Heart right ventricle (tissue), 16 donors: Measurements from ENCODE around the gene POLG2. TPM values are rescaled to one million over a fixed set of nuclear protein-coding genes. Genes with fewer than 3 reads are reported as not detected.
"Not testable (repeated sequence)": the region's sequence is repeated elsewhere in the genome, so short reads cannot be mapped to it uniquely, and the experiment has no call there.

ENCODE experiments used
- ATAC-seq, 8 donors: fragments of 200-7000 bp; cut with Tn5 transposase; one replicate each; pipeline ENCODE4 v1.9.1; 2020; ENCODE audit warnings: mild to moderate bottlenecking in 8 of 8, moderate library complexity in 8 of 8, moderate number of reproducible peaks in 1 of 8
- DNase-seq, 2 donors: peaks; one replicate each; pipeline ENCODE4 v3.0.0-alpha.2; 2020
- H3K27ac ChIP-seq, 10 donors: fragments of 200-600 bp; sonication (generic) in 2 of 10; one replicate each; pipeline versions ENCODE4 v1.5.0 to v1.8.0; 2020 to 2022; ENCODE audit warnings: mild to moderate bottlenecking in 3 of 10
- H3K27me3 ChIP-seq, 7 donors: fragments of 200-600 bp; one replicate each; pipeline ENCODE4 v1.8.0; 2021 to 2022; ENCODE audit warnings: mild to moderate bottlenecking in 2 of 7
- H3K36me3 ChIP-seq, 9 donors: fragments of 200-600 bp; sonication (generic) in 1 of 9; one replicate each; pipeline versions ENCODE4 v1.5.0 to v1.8.0; 2020 to 2022; ENCODE audit warnings: mild to moderate bottlenecking in 2 of 9
- H3K4me1 ChIP-seq, 9 donors: fragments of 200-600 bp; sonication (generic) in 1 of 9; one replicate each; pipeline versions ENCODE4 v1.5.0 to v1.8.0; 2020 to 2022; ENCODE audit warnings: mild to moderate bottlenecking in 4 of 9
- H3K4me3 ChIP-seq, 10 donors: fragments of 200-600 bp; sonication (generic) in 2 of 10; one replicate each; pipeline versions ENCODE4 v1.5.0 to v1.8.0; 2020 to 2022; ENCODE audit warnings: mild to moderate bottlenecking in 7 of 10, moderate library complexity in 2 of 10
- H3K9me3 ChIP-seq, 11 donors: fragments of 200-600 bp in 10 of 11; sonication (generic) in 2 of 11; one replicate each; pipeline versions ENCODE4 v1.5.0 to v1.8.0; 2013 to 2022; ENCODE audit warnings: mild to moderate bottlenecking in 2 of 11, control low read depth in 1 of 11, moderate library complexity in 1 of 11
- CTCF ChIP-seq, 9 donors: fragments of 200-600 bp; sonication (generic) in 2 of 9; IDR thresholded peaks; one replicate each; pipeline versions ENCODE4 v1.5.0 to v1.8.0; 2021 to 2022; ENCODE audit warnings: antibody characterized with exemption in 9 of 9, mild to moderate bottlenecking in 5 of 9, moderate library complexity in 1 of 9
- WGBS, 2 donors: extraction: QIAGEN DNeasy Blood & Tissue Kit; methylation state at CpG; one replicate each; pipeline ENCODE4 v1.1.7; 2013; ENCODE audit warnings: inconsistent platforms in 1 of 2; 5-methylcytosine and 5-hydroxymethylcytosine counted together
- intact Hi-C, 10 donors: fragments of 100-400 bp; cut with DNase I; formaldehyde crosslinking; loops; one replicate each; pipeline versions ENCODE4 v1.11.1 to v1.14.2; 2022
- polyA plus RNA-seq, 2 donors: library from polyadenylated mRNA; stranded (reverse); fragments of 200-250 nt; gene quantifications; one replicate each; pipeline ENCODE4 v1.2.3, GENCODE V29; 2013
- total RNA-seq, 10 donors: library from RNA; stranded (reverse); fragmentation: NEBNext Ultra II Directional in 3 of 10; extraction: Animal tissue kit (Norgen Biotek cat#: 25700) in 3 of 10; gene quantifications; one replicate each; pipeline versions ENCODE4 v1.2.1 to v1.2.4, GENCODE V29; 2021 to 2023
- donor health status: Arrhythmogenic right ventricular cardiomyopathy.
- donor health status: ischemic (EF 13 %, LVEDD 7.1; RV severe dilation, severe dysfunction).
- donor health status: healthy with polysubstance abuse.
- donor health status: DM: no; HTN: yes; CAD: no.
- donor health status: DM: no; HTN: no; CAD: no.
- donor health status: ischemic (EF 25% LVEDD 6.9; RV normal size, moderate dysfunction).
- donor health status: ischemic (EF 25% LVEDD 5.7; RV mildly dilated, moderate dysfunction).
- donor health status: healthy.
- donor health status: DM: yes; HTN: yes; CAD: no.
- donor health status: Ischemic cardiomyopathy.
- donor health status: ischemic (EF 35%, LVEDD 5.7; RV mildly dilated, moderate dysfunction).
- donor health status: nonischemic (EF 11% LVEDD 7.7; RV severe dilation, severe dysfunction).
- donor health status: DM: yes; HTN: yes; CAD: no.
- donor health status: PGD.
- donor health status: ischemic (EF 29% LVEDD 5.4; RV normal size, mild dysfunction).
- donor health status: nonischemic (EF 23%, LVEDD 6.1; RV moderate dilation, normal function).

Gene POLG2
- total and polyA plus RNA-seq, 12 donors = 4.8 to 11.1 (median 6.5) TPM

GRCh38 chr17:64496348-64496785 is 487 bp downstream of the POLG2 start:
- DNase-seq = no peak
- no peak for TF ChIP-seq CTCF (IDR thresholded peaks at IDR 0.05)
- Histone ChIP-seq H3K9me3 (no peaks in the 10 kb centered on the region), H3K27ac (peak overlapping the region; percentile 39 to 91 (median 82)), H3K4me1 (peaks cover 10 to 74% (median 63%) of the 10 kb centered on the region in 9 donors), H3K4me3 (peak overlapping the region; percentile 42 to 85 (median 76)), H3K27me3 (no peaks in the 10 kb centered on the region), H3K36me3 (peaks cover 0 to 64% (median 39%) of the 10 kb centered on the region in 9 donors)
- 0 to 2% methylated on average over 20 of the region's 20 CpGs for WGBS, 2 donors
- intact Hi-C loops = loop anchor here in 5 of 10 donors (5.0 to 10.0 kb wide), 5 partner anchors 148 to 192 kb away; no protein-coding TSS in a partner anchor
- ATAC-seq = peak in 1 of 8 donors; percentile 5

DNA sequence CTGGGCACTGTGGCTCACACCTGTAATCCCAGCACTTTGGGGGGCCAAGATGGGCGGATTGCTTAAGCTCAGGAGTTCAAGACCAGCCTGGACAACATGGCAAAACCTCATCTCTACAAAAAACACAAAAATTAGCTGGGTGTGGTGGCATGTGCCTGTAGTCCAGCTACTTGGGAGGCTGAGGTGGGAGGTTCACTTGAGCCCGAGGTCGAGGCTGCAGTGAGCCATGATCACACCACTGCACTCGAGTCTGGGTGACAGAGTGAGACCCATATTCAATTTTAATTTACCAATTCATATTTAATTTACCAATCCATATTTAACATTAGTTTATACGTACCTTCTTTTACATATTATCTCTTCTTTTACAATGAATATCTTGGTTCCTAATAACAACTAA is 1.6 kb downstream of the POLG2 start:
- Histone ChIP-seq H3K4me1 (peaks cover 10 to 63% (median 54%) of the 10 kb centered on the region in 9 donors), H3K4me3 (peak overlapping the region in 5 of 10 donors; percentile 62 to 80 (median 77)), H3K36me3 (peaks cover 0 to 64% (median 30%) of the 10 kb centered on the region in 9 donors)
- intact Hi-C loops = loop anchor here in 5 of 10 donors (5.0 to 10.0 kb wide), 5 partner anchors 150 to 190 kb away; no protein-coding TSS in a partner anchor
- not testable (repeated sequence) for ATAC-seq, H3K27me3 ChIP-seq, H3K27ac ChIP-seq, DNase-seq, H3K9me3 ChIP-seq
- WGBS, 2 donors = 93 to 97% methylated on average over 5 of the region's 5 CpGs

DNA sequence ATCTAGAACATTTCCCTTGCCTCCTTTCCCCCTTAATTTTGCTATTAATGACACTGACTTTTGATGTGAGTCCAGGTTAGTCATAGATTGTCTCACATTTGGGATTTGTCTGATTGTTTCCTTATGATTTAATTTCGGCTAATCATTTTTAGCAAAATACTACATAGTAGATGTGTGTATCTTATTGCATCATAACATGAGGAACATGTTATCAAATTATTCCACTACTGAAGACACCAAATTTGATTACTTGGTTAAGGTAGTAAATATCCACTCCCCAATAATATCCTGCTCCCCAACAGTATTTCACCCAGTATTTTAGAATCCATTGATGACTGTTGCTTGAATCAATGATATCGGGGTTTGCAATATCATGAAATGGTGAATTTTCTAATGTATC is 2.7 kb downstream of the POLG2 start:
- Histone ChIP-seq H3K27me3 (no peaks in the 10 kb centered on the region), H3K4me3 (no peak overlapping the region), H3K4me1 (peaks cover 10 to 51% (median 42%) of the 10 kb centered on the region in 9 donors), H3K36me3 (peaks cover 0 to 64% (median 22%) of the 10 kb centered on the region in 9 donors), H3K9me3 (no peaks in the 10 kb centered on the region), H3K27ac (no peak overlapping the region)
- no peak for ATAC-seq
- intact Hi-C loops = loop anchor here in 9 of 10 donors (5.0 to 10.0 kb wide), 7 partner anchors 72 to 189 kb away; no protein-coding TSS in a partner anchor
- no peak for DNase-seq
- no peak for TF ChIP-seq CTCF (IDR thresholded peaks at IDR 0.05)
- WGBS, 2 donors = 93 to 96% methylated on average over 2 of the region's 2 CpGs

DNA sequence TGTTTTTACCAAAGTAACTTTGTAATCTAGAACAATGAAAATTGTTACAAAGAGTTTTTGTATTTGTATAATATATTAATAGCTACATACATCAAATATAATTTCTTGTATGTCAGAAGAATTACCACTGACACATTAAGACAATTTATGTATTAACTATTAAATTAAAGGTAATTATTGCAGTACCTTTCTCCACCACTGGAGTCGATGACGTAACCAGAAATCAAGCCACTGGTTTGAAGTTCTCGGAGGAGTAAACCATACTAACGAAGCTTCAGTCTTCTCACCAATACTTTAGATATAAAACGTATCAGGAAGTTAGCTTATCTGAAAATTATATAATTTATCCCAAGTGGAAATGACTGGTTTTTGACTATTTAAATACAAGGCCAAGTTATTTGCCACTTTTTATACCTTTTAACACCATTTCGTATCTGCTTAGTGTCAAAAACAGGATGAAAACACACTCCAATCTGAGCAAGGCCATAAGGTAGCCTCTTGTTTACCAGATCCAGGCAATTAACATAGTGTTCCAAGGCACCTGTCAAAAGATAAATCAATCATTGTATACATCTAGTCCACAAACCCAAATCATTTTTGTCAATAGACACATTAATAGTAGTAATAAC is 4.3 kb downstream of the POLG2 start:
- Histone ChIP-seq H3K27me3 (no peaks in the 10 kb centered on the region), H3K4me1 (peaks cover 3 to 36% (median 31%) of the 10 kb centered on the region in 9 donors), H3K27ac (no peak overlapping the region), H3K36me3 (peaks cover 0 to 63% (median 16%) of the 10 kb centered on the region in 9 donors), H3K9me3 (no peaks in the 10 kb centered on the region), H3K4me3 (no peak overlapping the region)
- DNase-seq = no peak
- no peak for ATAC-seq
- peak; percentile 16 to 63 (median 46) for TF ChIP-seq CTCF (IDR thresholded peaks at IDR 0.05)
- intact Hi-C loops = loop anchor here in 9 of 10 donors (5.0 to 10.0 kb wide), 7 partner anchors 70 to 188 kb away; no protein-coding TSS in a partner anchor
- 84 to 85% methylated on average over 6 of the region's 6 CpGs for WGBS, 2 donors
